HL-60/S4 (cell line): ENCODE results near the gene MYRF.

Experiments
- in situ Hi-C: fragments of 300-500 bp; cut with MboI; formaldehyde crosslinking; loops from 2 replicates; pipeline ENCODE4 v1.14.3; 2022; ENCODE audit warnings: low sequenced_read_pairs

Gene MYRF

GRCh38 chr11:61718621-61719302, 33.7 kb upstream of the MYRF start:
- in situ Hi-C loops, result no loop called here

- in situ Hi-C loops, result no loop called here
These were observed 32.5 kb upstream of the MYRF start for GRCh38 chr11:61719978-61720377.

- in situ Hi-C loops, result no loop called here
These were observed 31.8 kb upstream of the MYRF start for GRCh38 chr11:61720597-61720996.

- in situ Hi-C loops, result no loop called here
These were observed 28.0 kb upstream of the MYRF start for GRCh38 chr11:61724437-61724836.

- in situ Hi-C loops, result no loop called here
These were observed 26.6 kb upstream of the MYRF start for GRCh38 chr11:61725781-61726231.

- in situ Hi-C loops, result no loop called here
These were observed 25.7 kb upstream of the MYRF start for GRCh38 chr11:61726775-61727174.

GRCh38 chr11:61727401-61727811, 25.0 kb upstream of the MYRF start:
- in situ Hi-C loops, result no loop called here

- in situ Hi-C loops, result no loop called here
These were observed 24.1 kb upstream of the MYRF start for GRCh38 chr11:61728066-61728939.

GRCh38 chr11:61728940-61729219, 23.6 kb upstream of the MYRF start:
- in situ Hi-C loops, result no loop called here

- in situ Hi-C loops, result no loop called here
These were observed 22.0 kb upstream of the MYRF start for GRCh38 chr11:61730240-61730994.

GRCh38 chr11:61731211-61731951, 21.1 kb upstream of the MYRF start:
- in situ Hi-C loops, result no loop called here

GRCh38 chr11:61731952-61732675, 20.3 kb upstream of the MYRF start:
- in situ Hi-C loops, result no loop called here

GRCh38 chr11:61732705-61733104, 19.7 kb upstream of the MYRF start:
- in situ Hi-C loops, result no loop called here

GRCh38 chr11:61733120-61733978, 19.1 kb upstream of the MYRF start:
- in situ Hi-C loops, result no loop called here

GRCh38 chr11:61734767-61735166, 17.7 kb upstream of the MYRF start:
- in situ Hi-C loops, result no loop called here

- in situ Hi-C loops, result no loop called here
These were observed 17.0 kb upstream of the MYRF start for GRCh38 chr11:61735391-61735790.

GRCh38 chr11:61736310-61736709, 16.1 kb upstream of the MYRF start:
- in situ Hi-C loops, result no loop called here

GRCh38 chr11:61737131-61737530, 15.3 kb upstream of the MYRF start:
- in situ Hi-C loops, result no loop called here

- in situ Hi-C loops, result no loop called here
These were observed 14.6 kb upstream of the MYRF start for GRCh38 chr11:61737636-61738386.
